GM10266 (cell line): ENCODE data around the gene ABHD2.

Experiments used
- DNase-seq: peaks from one replicate; pipeline ENCODE4 v3.0.0; 2012; ENCODE audit errors: extremely low spot score
- CTCF ChIP-seq: IDR thresholded peaks from 2 replicates; pipeline ENCODE4 v1.5.1; 2012; ENCODE audit warnings: mild to moderate bottlenecking, low read depth; ENCODE audit not compliant: control insufficient read depth, insufficient read depth; ENCODE audit errors: missing control alignments

ABHD2 gene

DNA sequence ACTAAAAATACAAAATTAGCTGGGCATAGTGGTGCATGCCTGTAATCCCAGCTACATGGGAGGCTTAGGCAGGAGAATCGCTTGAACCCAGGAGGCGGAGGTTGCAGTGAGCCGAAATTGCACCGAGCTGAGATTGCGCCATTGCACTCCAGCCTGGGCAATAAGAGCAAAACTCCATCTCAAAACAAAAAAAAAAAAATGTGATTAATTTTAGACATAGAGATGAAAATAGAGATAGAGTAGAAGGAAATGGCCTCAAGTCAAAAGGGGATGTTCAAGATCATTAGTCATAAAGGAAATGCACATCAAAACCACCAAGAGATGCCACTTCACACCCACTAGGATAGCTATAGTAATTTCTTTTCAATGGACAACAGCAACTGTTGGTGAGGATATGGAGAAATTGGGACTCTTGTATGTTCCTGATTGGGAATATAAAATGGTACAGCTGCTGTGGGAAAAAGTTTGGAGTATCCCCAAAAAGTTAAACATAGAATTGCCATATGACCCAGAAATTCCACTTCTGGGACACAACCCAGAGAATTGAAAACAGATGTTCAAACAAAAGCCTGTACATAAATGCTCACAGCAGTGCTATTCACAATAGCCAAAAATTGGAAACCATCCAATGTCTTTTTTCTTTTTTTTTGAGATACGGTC, 55.4 kb downstream of the ABHD2 start:
- no peak for DNase-seq
- TF ChIP-seq CTCF: no peak

DNA sequence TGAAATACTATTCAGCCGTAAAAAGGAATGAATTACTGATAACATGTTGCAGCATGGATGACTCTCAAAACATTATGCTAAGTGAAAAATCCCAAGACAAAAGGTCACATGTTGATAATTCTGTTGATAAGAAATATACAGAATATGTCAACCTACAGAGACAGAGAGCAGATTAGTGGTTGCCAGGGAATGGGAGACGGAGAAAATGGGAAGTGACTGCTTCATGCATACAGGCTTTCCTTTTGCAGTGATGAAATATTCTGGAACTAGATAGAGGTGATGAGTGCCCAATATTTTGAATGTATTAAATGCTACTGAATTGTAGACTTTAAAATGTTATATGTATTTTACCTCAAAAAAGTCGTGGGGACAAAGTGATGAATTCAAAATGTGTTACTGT, 56.2 kb downstream of the ABHD2 start:
- no peak for TF ChIP-seq CTCF
- no peak for DNase-seq

DNA sequence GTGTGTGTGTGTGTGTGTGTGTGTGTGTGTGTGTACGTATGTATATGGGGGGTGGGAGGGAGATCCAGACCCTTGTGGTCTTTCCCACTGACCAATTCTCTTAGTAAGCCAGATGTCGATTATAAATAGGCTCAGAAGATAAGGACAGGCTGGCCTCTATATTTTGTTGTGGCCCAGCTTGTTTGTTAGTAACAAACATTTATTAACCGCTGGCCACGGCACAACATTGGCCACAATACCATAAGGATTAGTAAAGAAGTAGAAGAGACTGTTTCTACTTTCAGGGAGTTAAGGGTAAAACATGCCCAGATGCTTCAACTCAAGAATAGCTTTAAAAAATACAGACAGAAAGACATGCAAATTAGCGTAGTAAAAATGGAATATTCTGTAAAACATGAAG, 58.1 kb downstream of the ABHD2 start:
- no peak for DNase-seq
- TF ChIP-seq CTCF: no peak

GRCh38 chr15:89148126-89148525, 59.9 kb downstream of the ABHD2 start:
- TF ChIP-seq CTCF: no peak

DNA sequence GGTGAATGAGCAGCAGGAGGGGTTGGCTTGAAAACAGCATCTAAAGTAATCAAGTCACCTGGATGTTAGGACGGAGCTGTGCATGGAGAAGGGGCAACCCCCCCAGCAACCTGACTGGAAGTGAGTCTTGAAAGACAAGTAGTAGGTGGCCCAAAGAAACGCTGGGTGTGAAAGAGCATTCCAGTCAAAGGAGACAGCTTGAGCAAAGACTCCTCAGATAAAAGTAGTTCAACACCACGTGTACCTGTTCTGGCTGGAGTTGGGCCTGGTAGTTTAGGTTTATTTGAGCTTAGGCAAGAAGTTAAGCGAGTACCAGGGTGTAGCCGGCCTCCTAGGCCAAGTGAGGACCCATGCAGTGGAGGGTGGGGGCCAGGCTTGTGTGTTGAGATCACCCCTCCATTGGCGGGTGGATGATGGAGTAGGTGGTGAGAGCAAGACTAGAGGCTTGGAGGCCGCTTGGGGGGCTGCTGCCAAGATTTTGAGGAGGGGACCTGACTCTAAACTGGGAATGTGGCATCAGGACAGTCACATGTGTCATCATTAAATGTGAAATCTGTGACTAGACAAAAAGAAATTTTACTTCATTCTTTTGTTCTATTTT, 61.3 kb downstream of the ABHD2 start:
- TF ChIP-seq CTCF: no peak

More at GRCh38 chr15:89148126-89148525, 59.9 kb downstream of the ABHD2 start:
- no peak for DNase-seq

GRCh38 chr15:89150287-89150686, 62.0 kb downstream of the ABHD2 start:
- TF ChIP-seq CTCF: no peak

More for the DNA sequence above, 61.3 kb downstream of the ABHD2 start:
- DNase-seq: no peak

More at GRCh38 chr15:89150287-89150686, 62.0 kb downstream of the ABHD2 start:
- no peak for DNase-seq
